ENCODE measurements around the gene BCR.

DNA sequence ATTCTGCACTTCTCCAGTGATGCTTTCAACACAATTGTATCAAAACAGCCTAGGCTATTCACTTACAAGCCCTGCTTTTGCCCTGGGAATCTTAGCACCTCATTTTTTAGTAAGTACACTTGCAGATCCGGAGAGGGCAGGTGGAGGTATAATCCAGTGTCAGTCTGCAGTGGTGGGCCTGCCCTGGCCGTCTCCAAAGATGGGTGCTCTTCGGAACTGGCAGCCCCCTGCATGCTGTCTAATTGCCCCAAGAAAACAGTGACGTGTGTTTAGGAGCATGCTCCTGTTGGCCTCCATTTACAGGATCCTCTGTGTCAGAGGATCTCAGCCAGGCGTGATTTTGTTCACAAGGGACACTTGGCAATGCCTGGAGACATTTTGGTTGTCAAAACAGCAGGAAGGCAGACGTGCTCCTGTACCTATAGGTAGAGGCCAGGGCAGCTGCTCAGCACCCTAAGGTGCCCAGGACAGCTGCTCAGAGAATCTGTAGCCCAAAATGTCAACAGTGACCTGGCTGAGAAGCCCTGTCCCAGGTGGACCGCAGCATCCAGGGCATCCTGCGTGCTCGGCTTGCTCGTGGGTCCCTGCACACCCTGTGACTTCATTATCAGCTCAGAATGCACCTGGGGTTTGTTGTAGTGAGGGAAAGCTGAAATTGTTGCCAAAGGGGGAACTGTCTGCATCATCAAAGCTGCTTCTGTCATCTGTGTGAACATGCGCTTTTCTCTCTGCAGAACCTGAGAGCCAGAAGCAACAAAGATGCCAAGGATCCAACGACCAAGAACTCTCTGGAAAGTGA lies 90.7 kb downstream of the BCR start:
- TF ChIP-seq, protein P1, sequence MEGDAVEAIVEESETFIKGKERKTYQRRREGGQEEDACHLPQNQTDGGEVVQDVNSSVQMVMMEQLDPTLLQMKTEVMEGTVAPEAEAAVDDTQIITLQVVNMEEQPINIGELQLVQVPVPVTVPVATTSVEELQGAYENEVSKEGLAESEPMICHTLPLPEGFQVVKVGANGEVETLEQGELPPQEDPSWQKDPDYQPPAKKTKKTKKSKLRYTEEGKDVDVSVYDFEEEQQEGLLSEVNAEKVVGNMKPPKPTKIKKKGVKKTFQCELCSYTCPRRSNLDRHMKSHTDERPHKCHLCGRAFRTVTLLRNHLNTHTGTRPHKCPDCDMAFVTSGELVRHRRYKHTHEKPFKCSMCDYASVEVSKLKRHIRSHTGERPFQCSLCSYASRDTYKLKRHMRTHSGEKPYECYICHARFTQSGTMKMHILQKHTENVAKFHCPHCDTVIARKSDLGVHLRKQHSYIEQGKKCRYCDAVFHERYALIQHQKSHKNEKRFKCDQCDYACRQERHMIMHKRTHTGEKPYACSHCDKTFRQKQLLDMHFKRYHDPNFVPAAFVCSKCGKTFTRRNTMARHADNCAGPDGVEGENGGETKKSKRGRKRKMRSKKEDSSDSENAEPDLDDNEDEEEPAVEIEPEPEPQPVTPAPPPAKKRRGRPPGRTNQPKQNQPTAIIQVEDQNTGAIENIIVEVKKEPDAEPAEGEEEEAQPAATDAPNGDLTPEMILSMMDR (conservative IDR thresholded peaks at IDR 0.05; ENCODE audit: low read length): no peak
- no peak for TF ChIP-seq EZH2phosphoT487 (IDR thresholded peaks at IDR 0.05; ENCODE audit: borderline replicate concordance, low read depth, low read length)
